RWPE1 (cell line): ENCODE results near the gene MRGPRG.

Experiments used
- CTCF ChIA-PET: fragments of 350-600 bp; sonication (Branson Sonifier 250); formaldehyde crosslinking; extraction: SDS; loops from one replicate; lab custom pipeline; 2021; lab: Yijun Ruan, JAX
- POLR2A ChIA-PET: fragments of 400-600 bp; formaldehyde crosslinking; extraction: SDS; loops from one replicate; lab custom pipeline; 2020; ENCODE audit warnings: antibody characterized with exemption; ENCODE audit not compliant: low non-redundant PET; lab: Yijun Ruan, JAX
- DNase-seq: peaks from one replicate; pipeline ENCODE4 v3.0.0; 2012; ENCODE audit warnings: low spot score
- H3K27ac ChIP-seq: fragments of 450-650 bp; 2 replicates; pipeline ENCODE4 v1.5.1; 2017
- CTCF ChIP-seq: fragments of 450-650 bp; conservative IDR thresholded peaks from 2 replicates; pipeline ENCODE4 v1.5.1; 2017; ENCODE audit warnings: low read depth, mild to moderate bottlenecking

MRGPRG gene

GRCh38 chr11:3202759-3203158 is 15.9 kb downstream of the MRGPRG start:
- H3K27ac ChIP-seq, result no peak overlapping the region
- DNase-seq, result no peak
- no peak for TF ChIP-seq CTCF
- POLR2A ChIA-PET, result no interaction called here
- CTCF ChIA-PET, result no interaction called here

- DNase-seq, result no peak
- no peak for TF ChIP-seq CTCF
- no peak overlapping the region for H3K27ac ChIP-seq
- CTCF ChIA-PET, result no interaction called here
- POLR2A ChIA-PET, result no interaction called here
Measured at GRCh38 chr11:3202305-3202704, 16.3 kb downstream of the MRGPRG start.

GRCh38 chr11:3201677-3202181 is 16.9 kb downstream of the MRGPRG start:
- POLR2A ChIA-PET, result no interaction called here

GRCh38 chr11:3201112-3201581 is 17.5 kb downstream of the MRGPRG start:
- DNase-seq, result no peak
- CTCF ChIA-PET, result no interaction called here
- no peak overlapping the region for H3K27ac ChIP-seq
- POLR2A ChIA-PET, result no interaction called here
- no peak for TF ChIP-seq CTCF

More at GRCh38 chr11:3201677-3202181, 16.9 kb downstream of the MRGPRG start:
- CTCF ChIA-PET, result no interaction called here
- no peak for DNase-seq
- no peak overlapping the region for H3K27ac ChIP-seq
- TF ChIP-seq CTCF, result no peak

- ChIA-PET CTCF (no interaction called here), POLR2A (interaction anchor here (0.5 to 0.7 kb wide), 2 partner anchors 9 to 50 kb away, joined by 3 to 5 read pairs; no protein-coding TSS in a partner anchor)
- no peak for TF ChIP-seq CTCF
Measured at GRCh38 chr11:3200388-3201111, 18.1 kb downstream of the MRGPRG start.

GRCh38 chr11:3199537-3200295 is 18.9 kb downstream of the MRGPRG start:
- ChIA-PET CTCF (no interaction called here), POLR2A (interaction anchor here (0.5 to 1.1 kb wide), 3 partner anchors 8 to 69 kb away, joined by 3 to 5 read pairs (median 4); no protein-coding TSS in a partner anchor)
- DNase-seq, result no peak
- TF ChIP-seq CTCF, result no peak
- H3K27ac ChIP-seq, result no peak overlapping the region

More at GRCh38 chr11:3200388-3201111, 18.1 kb downstream of the MRGPRG start:
- no peak for DNase-seq
- no peak overlapping the region for H3K27ac ChIP-seq
